ENCODE results near the gene MYCBP. TPM values are rescaled to one million over a fixed set of nuclear protein-coding genes. Genes with fewer than 3 reads are reported as not detected.

MYCBP gene
- total and polyA plus RNA-seq, 2 of the 8 experiments (the other 6 are each of a cell fraction or from before 2014, with no cell fraction given) = 22.4 to 38.2 TPM

DNA sequence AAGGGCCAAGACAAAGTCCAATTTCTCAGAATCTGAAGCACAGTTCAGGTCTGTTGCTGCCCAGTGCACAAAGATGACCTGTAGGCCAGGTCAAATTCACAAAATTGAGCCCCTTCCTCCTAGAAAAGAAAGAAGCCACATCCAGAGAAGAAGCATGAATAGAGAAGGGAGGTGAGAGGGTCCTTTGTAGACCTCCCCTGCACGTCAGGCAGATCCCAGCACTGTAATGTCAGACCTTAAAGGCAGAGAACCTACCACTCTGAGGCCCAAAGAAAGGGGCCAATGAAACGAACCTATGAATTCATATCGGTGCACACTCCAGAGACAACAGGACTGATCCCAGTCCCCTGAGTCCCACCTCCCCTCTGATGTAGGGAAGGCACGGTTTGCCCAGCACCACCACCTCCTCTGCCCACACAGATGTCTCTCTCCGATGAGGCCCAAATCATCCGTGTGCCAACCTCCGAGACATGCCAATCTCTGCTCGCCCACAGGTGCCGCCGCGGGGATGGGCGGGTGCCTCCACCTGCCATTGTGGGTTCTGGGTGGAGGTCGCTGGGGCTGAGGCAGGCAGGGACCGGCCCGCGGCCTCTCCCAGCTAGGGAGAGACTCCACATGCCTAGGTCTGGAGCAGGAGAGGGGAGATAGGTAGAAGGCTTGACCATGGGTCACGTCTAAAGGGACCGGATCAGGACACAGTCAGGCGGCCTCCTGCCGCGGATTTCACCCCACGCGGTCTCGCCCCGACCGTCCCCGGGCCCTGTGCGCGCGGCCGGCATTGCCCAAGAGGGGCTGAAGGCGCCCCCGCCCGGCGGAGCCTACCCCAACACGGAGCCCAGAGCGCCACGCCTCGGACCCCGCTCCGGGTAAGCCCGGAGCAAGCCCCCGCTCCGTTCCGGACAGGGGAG lies 55.6 kb downstream of the MYCBP start:
- Histone ChIP-seq H2BK15ac (ENCODE audit: low read length) (no peak overlapping the region), H3K36me3 (ENCODE audit: control insufficient read depth in 2 of 4, insufficient read depth in 4 of 4, low read length in 3 of 4) (no peaks in the 10 kb centered on the region), H3K23me2 (ENCODE audit: low read depth, low read length) (peaks cover 4% of the 10 kb centered on the region; the same call in 1 of the 2 replicates), H4K5ac (ENCODE audit: insufficient read length, low read depth, low read length) (peak overlapping the region; percentile 63), H3K56ac (replicated peaks; ENCODE audit: insufficient read length, low read depth, low read length) (no peak overlapping the region), H3K4me2 (ENCODE audit: insufficient read depth in 1 of 2, low read depth in 2 of 2, low read length in 2 of 2) (peak overlapping the region; percentile 83 to 98), H3K4me3 (ENCODE audit: extremely low read depth in 1 of 4, insufficient read depth in 2 of 4, low read depth in 3 of 4, low read length in 4 of 4) (peak overlapping the region; percentile 40 to 74 (median 60)), H2BK5ac (ENCODE audit: low read depth, low read length) (no peak overlapping the region; the same call in 1 of the 2 replicates), H3K18ac (ENCODE audit: extremely low read depth, low read length) (peak overlapping the region; percentile 41; the same call in 1 of the 2 replicates), H3K4me1 (replicated peaks in 1 of 4; ENCODE audit: control insufficient read depth in 3 of 4, insufficient read depth in 4 of 4, low read length in 3 of 4) (peaks cover 2 to 6% (median 3%) of the 10 kb centered on the region in 4 experiments; a peak in 4 of 7 replicates), H4K8ac (ENCODE audit: extremely low read depth, insufficient read depth, low read length) (peak overlapping the region; percentile 37), H3K27me3 (replicated peaks in 1 of 4; ENCODE audit: control insufficient read depth in 3 of 4, extremely low read depth in 1 of 4, insufficient read depth in 3 of 4, low read length in 3 of 4) (peaks cover 6 to 43% (median 26%) of the 10 kb centered on the region in 4 experiments), H3K14ac (ENCODE audit: insufficient read length) (no peak overlapping the region), H3K9ac (replicated peaks in 1 of 4; ENCODE audit: extremely low read depth in 1 of 4, low read depth in 3 of 4, low read length in 3 of 4) (peak overlapping the region in 1 of 4 experiments; percentile 64; a peak in 1 of 7 replicates), H2AFZ (ENCODE audit: low read length) (no peak overlapping the region; the same call in 1 of the 2 replicates), H3K23ac (ENCODE audit: insufficient read length) (no peak overlapping the region), H2AK5ac (ENCODE audit: low read depth, low read length) (no peak overlapping the region; the same call in 1 of the 2 replicates), H2BK20ac (ENCODE audit: low read length) (0 out of 2 replicates have a peak overlapping the region, but pooled peaks have one; percentile 34), H4K91ac (replicated peaks; ENCODE audit: insufficient read length, low read length) (peak overlapping the region; percentile 30), H3K79me1 (ENCODE audit: low read depth, low read length) (no peaks in the 10 kb centered on the region), H3K27ac (ENCODE audit: low read depth, low read length) (no peak overlapping the region), H2BK120ac (replicated peaks; ENCODE audit: low read depth, low read length) (no peak overlapping the region), H3K79me2 (ENCODE audit: control insufficient read depth in 1 of 2, insufficient read depth in 2 of 2, low read length in 2 of 2) (no peaks in the 10 kb centered on the region), H3K4ac (replicated peaks; ENCODE audit: insufficient read length, low read depth, low read length) (no peak overlapping the region), H4K20me1 (replicated peaks in 1 of 2; ENCODE audit: control insufficient read depth in 1 of 2, insufficient read depth in 2 of 2, low read length in 2 of 2) (no peaks in the 10 kb centered on the region), H3K9me3 (ENCODE audit: insufficient read depth in 2 of 2, low read depth in 1 of 2, low read length in 1 of 2) (peaks cover 0 to 4% of the 10 kb centered on the region in 2 experiments; a peak in 2 of 4 replicates), H2BK12ac (ENCODE audit: low read depth, low read length) (no peak overlapping the region)
- FAIRE-seq (no peak), DNase-seq (ENCODE audit: low read depth in 1 of 2, low spot score in 2 of 2) (no peak)
- POLR2A ChIA-PET (ENCODE audit: partially characterized antibody) = no interaction called here
- 34% methylated on average over 41 of the region's 45 CpGs; no CpG with 5 or more reads in 1 of the 2 experiments for WGBS, 2 experiments (ENCODE audit: extremely low coverage in 1 of 2, insufficient coverage in 1 of 2, insufficient read length in 1 of 2, insufficient replicate concordance in 2 of 2, low coverage in 1 of 2, low lambda C conversion rate in 2 of 2, missing lambda C conversion rate in 1 of 2)
- CTCF ChIA-PET (ENCODE audit: partially characterized antibody) = interaction anchor here (0.8 to 4.8 kb wide), 7 partner anchors 41 to 253 kb away, joined by 3 to 24 read pairs (median 3); no protein-coding TSS in a partner anchor
- peak; percentile 28; the same call in 1 of the 2 replicates for TF ChIP-seq CEBPB (IDR thresholded peaks at IDR 0.05; ENCODE audit: low read depth, low read length)
- TF ChIP-seq, protein P1, sequence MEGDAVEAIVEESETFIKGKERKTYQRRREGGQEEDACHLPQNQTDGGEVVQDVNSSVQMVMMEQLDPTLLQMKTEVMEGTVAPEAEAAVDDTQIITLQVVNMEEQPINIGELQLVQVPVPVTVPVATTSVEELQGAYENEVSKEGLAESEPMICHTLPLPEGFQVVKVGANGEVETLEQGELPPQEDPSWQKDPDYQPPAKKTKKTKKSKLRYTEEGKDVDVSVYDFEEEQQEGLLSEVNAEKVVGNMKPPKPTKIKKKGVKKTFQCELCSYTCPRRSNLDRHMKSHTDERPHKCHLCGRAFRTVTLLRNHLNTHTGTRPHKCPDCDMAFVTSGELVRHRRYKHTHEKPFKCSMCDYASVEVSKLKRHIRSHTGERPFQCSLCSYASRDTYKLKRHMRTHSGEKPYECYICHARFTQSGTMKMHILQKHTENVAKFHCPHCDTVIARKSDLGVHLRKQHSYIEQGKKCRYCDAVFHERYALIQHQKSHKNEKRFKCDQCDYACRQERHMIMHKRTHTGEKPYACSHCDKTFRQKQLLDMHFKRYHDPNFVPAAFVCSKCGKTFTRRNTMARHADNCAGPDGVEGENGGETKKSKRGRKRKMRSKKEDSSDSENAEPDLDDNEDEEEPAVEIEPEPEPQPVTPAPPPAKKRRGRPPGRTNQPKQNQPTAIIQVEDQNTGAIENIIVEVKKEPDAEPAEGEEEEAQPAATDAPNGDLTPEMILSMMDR (IDR thresholded peaks at IDR 0.05; ENCODE audit: control extremely low read depth in 1 of 3, insufficient read depth in 1 of 3, low read depth in 1 of 3, low read length in 3 of 3) = peak in 1 of 3 experiments; percentile 36; a peak in 1 of 4 replicates
- TF ChIP-seq ASH2L (IDR thresholded peaks at IDR 0.05; ENCODE audit: low read length) = peak; percentile 10
- TF ChIP-seq, protein P2, sequence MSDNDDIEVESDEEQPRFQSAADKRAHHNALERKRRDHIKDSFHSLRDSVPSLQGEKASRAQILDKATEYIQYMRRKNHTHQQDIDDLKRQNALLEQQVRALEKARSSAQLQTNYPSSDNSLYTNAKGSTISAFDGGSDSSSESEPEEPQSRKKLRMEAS (IDR thresholded peaks at IDR 0.05) = peak; percentile 9; the same call in 1 of the 2 replicates
- TF ChIP-seq, protein P3, sequence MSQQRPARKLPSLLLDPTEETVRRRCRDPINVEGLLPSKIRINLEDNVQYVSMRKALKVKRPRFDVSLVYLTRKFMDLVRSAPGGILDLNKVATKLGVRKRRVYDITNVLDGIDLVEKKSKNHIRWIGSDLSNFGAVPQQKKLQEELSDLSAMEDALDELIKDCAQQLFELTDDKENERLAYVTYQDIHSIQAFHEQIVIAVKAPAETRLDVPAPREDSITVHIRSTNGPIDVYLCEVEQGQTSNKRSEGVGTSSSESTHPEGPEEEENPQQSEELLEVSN (IDR thresholded peaks at IDR 0.05) = peak; percentile 34; the same call in 1 of the 2 replicates
- no peak for TF ChIP-seq JUND (IDR thresholded peaks at IDR 0.05; ENCODE audit: low read length)
- TF ChIP-seq SUZ12 (IDR thresholded peaks at IDR 0.05; ENCODE audit: low read length) = no peak
